ENCODE data around the gene STOX2.

GRCh38 chr4:183870997-183871396 lies 34.1 kb upstream of the STOX2 start:
- no peak for TF ChIP-seq POU6F1 (CRISPR knock-in tag; IDR thresholded peaks at IDR 0.05; ENCODE audit: borderline replicate concordance, low read depth)
- TF ChIP-seq ZNF70 (CRISPR knock-in tag; IDR thresholded peaks at IDR 0.05) = no peak
- TF ChIP-seq ESRRG (CRISPR knock-in tag; IDR thresholded peaks at IDR 0.05) = no peak
- TF ChIP-seq RARB (CRISPR knock-in tag; IDR thresholded peaks at IDR 0.05) = no peak
- no peak for TF ChIP-seq PATZ1 (CRISPR knock-in tag; IDR thresholded peaks at IDR 0.05; ENCODE audit: borderline replicate concordance)

Measured in SK-N-SH treated with all-trans-retinoic acid at 6 μM for 48 hours (cell line).